Ishikawa (cell line): Measurements from ENCODE around the gene AK4.

Experiments
- CEBPB ChIP-seq: IDR thresholded peaks from 2 replicates; pipeline ENCODE4 v1.6.1; 2012
- CREB1 ChIP-seq: IDR thresholded peaks from 2 replicates; pipeline ENCODE4 v1.6.1; 2012; ENCODE audit warnings: low read depth
- REST ChIP-seq: IDR thresholded peaks from 2 replicates; pipeline ENCODE4 v1.6.1; 2012; ENCODE audit warnings: low read depth, mild to moderate bottlenecking
- ZBTB7A ChIP-seq: IDR thresholded peaks from 2 replicates; pipeline ENCODE4 v1.6.1; 2012; ENCODE audit warnings: low read depth

- TF ChIP-seq CREB1 (no peak), REST (no peak), ZBTB7A (no peak), CEBPB (no peak)
Observed at GRCh38 chr1:65179148-65179547, 31.1 kb downstream of the AK4 start.
